HS-27A (cell line): Measurements from ENCODE around the gene ECHDC1.
A peak's percentile ranks its signal among the peaks of the same experiment; 100 is the strongest.
"Not testable (repeated sequence)": the region's sequence is repeated elsewhere in the genome, so short reads cannot be mapped to it uniquely, and the experiment has no call there.

Experiments used
- DNase-seq: peaks from one replicate; pipeline ENCODE4 v3.0.0-alpha.2; 2012; ENCODE audit warnings: low read depth, missing footprints

Gene ECHDC1, protein sequence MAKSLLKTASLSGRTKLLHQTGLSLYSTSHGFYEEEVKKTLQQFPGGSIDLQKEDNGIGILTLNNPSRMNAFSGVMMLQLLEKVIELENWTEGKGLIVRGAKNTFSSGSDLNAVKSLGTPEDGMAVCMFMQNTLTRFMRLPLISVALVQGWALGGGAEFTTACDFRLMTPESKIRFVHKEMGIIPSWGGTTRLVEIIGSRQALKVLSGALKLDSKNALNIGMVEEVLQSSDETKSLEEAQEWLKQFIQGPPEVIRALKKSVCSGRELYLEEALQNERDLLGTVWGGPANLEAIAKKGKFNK

GRCh38 chr6:127342946-127343808, at the start of gene ECHDC1:
TSS of gene ECHDC1 (minus strand) at chr6:127343609. CDS start at chr6:127331028, 12,581 bp downstream.
- DNase-seq, result peak; percentile 72

- DNase-seq, result no peak
These were observed 48.9 kb upstream of the ECHDC1 start for GRCh38 chr6:127392301-127392700.

- no peak for DNase-seq
These were observed 47.9 kb upstream of the ECHDC1 start for GRCh38 chr6:127391094-127391953.

GRCh38 chr6:127389706-127390105, 46.3 kb upstream of the ECHDC1 start:
- DNase-seq, result no peak

- no peak for DNase-seq
These were observed 42.4 kb upstream of the ECHDC1 start for GRCh38 chr6:127385668-127386430.

DNA sequence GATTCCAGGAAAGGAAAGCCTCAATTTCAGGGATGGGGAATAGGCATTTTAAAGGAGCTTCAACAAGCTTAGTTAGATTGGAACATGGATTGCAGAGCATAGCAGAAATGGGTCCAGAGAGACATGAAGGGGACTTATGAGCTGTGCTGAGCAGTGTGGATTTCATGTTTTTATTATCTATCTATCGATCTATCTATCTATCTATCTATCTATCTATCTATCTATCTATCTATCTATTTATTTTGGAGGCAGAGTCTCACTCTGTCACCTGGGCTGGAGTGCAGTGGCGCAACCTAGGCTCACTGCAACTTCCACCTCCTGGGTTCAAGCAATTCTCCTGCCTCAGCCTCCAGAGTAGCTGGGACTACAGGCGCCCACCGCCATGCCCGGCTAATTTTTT, 41.4 kb upstream of the ECHDC1 start:
- DNase-seq, result not testable (repeated sequence)

DNA sequence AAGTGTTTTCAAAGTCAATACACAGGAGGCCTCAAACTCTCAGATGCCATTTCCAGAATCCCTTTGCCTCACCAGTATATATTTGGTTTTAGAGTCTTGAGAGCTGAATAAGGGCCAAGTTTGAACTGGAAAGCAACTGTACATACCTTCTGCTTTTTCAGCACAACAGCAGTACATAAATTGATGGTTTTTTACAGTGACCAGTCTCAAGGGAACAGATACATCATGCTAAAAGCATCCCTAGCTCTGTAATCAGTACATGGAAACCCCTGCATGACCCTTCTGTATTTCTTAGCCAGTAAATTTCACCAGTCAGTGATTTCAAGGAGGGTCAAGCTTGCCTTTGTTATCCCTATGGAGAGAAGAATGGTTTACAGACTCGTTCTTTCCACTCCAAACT, 40.6 kb upstream of the ECHDC1 start:
- DNase-seq, result no peak

DNA sequence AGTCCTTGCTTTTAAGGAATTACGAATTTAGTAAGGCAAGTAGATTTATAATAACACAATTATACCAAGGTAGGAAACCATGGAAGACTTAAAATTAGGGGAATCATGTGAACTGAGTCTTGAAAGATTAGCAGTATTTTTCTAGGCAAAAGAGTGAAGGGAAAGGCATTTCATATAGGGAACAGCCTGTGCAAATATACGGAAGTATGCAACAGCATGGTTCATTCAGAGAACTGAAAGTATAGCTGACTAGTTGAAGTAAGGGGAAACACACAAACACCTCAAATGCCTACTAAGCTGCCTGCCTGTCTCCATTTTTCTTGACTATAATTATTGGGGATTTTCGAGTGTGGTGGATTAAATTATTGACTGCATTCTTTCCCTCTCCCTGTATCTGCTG, 39.0 kb upstream of the ECHDC1 start:
- DNase-seq, result no peak

- no peak for DNase-seq
These were observed 38.0 kb upstream of the ECHDC1 start for GRCh38 chr6:127381384-127381783.

DNA sequence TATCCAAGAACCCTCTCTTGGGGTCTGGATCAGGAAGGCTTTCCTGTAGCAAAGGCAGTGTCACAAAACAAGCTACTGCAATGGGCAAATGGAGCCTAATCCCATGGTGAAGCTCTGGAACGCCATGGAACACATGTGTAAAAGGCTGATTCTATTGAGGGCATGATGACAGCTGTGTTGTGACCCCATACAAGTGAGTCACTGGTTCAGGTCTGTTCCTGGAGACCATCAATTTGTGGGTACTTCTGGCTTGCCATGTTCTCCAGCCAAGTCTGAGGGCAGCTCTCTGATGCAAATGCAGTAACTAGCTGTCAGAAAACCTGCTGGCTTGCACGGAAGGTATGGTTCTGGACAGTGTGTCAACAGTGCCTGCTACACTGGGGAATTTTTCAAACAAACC, 33.3 kb upstream of the ECHDC1 start:
- DNase-seq, result no peak

- DNase-seq, result no peak
These were observed 23.6 kb upstream of the ECHDC1 start for GRCh38 chr6:127367023-127367375.

- DNase-seq, result peak; percentile 96
These were observed 23.0 kb upstream of the ECHDC1 start for GRCh38 chr6:127366282-127367022.

- DNase-seq, result no peak
These were observed 22.5 kb upstream of the ECHDC1 start for GRCh38 chr6:127365874-127366273.

DNA sequence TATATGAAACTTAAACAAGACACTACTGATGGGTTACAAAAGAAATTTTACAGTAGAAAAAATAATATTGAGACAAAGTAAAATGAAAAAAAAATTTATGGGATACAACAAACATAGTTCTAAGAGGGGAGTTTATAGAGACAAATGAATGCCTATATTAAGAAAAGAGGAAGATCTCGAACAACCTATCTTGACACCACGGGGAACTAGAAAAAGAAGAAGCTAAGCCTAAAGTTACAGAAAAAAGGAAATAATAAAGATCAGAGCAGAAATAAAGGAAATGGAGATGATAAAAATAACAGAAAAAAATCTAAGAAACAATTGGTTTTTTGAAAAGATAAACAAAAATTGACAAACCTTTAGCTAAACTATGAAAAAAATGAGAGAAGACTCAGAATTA, 9.1 kb upstream of the ECHDC1 start:
- no peak for DNase-seq

- no peak for DNase-seq
These were observed 6.6 kb upstream of the ECHDC1 start for GRCh38 chr6:127349980-127350379.

DNA sequence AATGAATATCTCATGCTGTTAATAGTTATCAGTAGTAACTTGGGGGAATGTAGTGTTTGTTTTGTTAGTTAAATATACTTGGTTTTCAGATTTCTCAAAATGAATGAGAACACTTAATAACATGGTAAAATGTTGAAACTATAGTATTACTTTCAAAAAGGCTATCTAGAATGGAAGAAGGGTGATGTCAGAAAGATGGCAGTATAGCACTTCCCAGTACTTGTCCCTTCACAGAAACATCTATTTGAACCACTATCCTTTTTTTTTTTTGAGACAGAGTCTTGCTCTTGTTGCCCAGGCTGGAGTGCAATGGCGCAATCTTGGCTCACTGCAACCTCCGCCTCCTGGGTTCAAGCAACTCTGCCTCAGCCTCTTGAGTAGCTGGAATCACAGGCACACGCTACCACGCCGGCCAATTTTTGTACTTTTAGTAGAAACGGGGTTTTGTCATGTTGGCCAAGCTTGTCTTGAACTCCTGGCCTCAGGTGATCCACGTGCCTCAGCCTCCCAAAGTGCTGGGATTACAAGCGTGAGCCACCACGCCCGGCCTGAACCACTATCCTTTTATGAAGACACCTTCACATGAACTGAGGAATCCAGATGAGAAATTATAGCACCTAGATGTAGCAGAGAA, 4.7 kb upstream of the ECHDC1 start:
- no peak for DNase-seq

DNA sequence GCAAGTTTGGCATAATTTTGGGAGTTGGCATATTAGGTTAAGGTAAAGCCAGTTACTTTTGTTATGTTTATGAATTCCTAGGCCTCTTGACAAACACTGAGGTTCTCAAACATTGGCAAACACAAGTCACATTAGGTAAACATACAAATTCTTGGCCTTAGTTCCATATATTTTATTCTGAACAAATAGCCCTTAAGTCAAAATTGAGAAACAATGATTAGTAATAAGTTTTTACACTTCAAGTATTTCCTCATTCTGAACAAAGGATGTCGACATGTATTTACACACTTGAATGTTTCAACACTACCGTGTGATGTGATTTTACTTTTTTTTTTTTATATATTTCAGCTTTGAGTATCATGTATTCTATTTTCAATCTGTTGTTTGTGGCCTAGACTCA, 3.8 kb upstream of the ECHDC1 start:
- no peak for DNase-seq

GRCh38 chr6:127345521-127345920, 2.1 kb upstream of the ECHDC1 start:
- DNase-seq, result no peak

DNA sequence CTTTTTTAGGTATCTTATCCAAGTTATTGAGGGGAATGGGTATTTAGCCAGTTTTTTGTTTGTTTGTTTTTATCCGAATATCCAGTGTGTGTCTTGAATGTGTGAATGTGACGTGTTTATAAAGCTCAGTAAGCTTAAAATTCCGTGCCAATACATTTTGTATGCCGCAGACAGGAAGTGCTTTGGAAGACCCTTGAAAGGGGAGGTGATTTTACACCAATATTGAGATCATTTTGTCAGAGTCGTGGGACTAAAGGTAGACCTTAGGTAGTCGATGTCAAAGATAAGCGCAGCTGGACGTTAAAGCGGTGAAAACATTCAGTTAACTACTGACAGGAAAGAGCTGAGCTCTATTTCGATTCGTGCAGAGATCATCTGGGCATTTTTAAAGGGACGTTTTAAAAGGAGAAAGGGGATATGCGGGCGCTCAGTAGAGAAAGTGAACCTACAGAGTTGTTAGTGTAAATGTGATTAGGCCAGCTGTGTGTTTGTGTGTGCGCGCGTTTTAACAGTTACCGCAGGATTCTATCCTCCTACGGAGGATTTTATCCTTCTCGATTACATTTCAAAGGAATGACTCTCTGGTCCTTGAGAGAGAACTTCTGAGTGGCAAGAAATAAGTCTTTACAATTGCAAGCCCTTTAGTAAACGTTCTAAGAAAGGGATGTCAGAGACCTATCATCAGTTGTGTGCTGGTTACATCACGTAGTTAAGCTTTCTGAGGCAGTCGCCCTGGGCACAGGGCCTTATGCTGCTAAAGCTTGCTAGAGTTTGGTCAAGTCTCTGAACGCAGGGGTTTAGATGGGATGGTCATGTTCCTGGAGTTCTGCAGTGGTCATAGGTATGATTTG, 625 bp upstream of the ECHDC1 start:
- no peak for DNase-seq
